Gastroesophageal sphincter (tissue), 4 donors: ENCODE results near the gene GSTO1. TPM values are rescaled to one million over a fixed set of nuclear protein-coding genes. Genes with fewer than 3 reads are reported as not detected.
A peak's percentile ranks its signal among the peaks of the same experiment; 100 is the strongest.

ENCODE experiments used
- ATAC-seq: fragments of 150-250 bp; one replicate; pipeline ENCODE4 v1.9.1; 2016; ENCODE audit warnings: mild to moderate bottlenecking, moderate library complexity
- H3K27ac ChIP-seq, 4 donors: fragments of 200-600 bp; sonication (generic) in 3 of 4; 1 replicate in 3 of 4; 2 replicates in 1 of 4; pipeline ENCODE4 v1.5.1; 2016 to 2019
- H3K27me3 ChIP-seq: fragments of 200-600 bp; sonication (generic); one replicate; pipeline ENCODE4 v1.5.1; 2019
- H3K36me3 ChIP-seq, 2 donors: fragments of 200-600 bp; sonication (generic); one replicate each; pipeline ENCODE4 v1.5.1; 2019; ENCODE audit warnings: control low read depth in 1 of 2
- H3K4me1 ChIP-seq, 3 donors: fragments of 200-600 bp; sonication (generic); 1 replicate in 2 of 3; 2 replicates in 1 of 3; pipeline ENCODE4 v1.5.1; 2016 to 2019; ENCODE audit warnings: control low read depth in 2 of 3
- H3K4me3 ChIP-seq, 2 donors: fragments of 200-600 bp; sonication (generic); one replicate each; pipeline ENCODE4 v1.5.1; 2019; ENCODE audit warnings: mild to moderate bottlenecking in 1 of 2, moderate library complexity in 1 of 2
- H3K9me3 ChIP-seq, 3 donors: fragments of 200-600 bp; sonication (generic); one replicate each; pipeline ENCODE4 v1.5.1; 2017 to 2019; ENCODE audit warnings: control low read depth in 2 of 3
- CTCF ChIP-seq, 4 experiments: fragments of 200-600 bp in 2 of 4; fragments of 450-650 bp in 2 of 4; sonication (generic) in 1 of 4; IDR thresholded peaks; one replicate each; pipeline ENCODE4 v1.5.1; 2017 to 2019; ENCODE audit warnings: antibody characterized with exemption in 4 of 4, mild to moderate bottlenecking in 2 of 4, moderate library complexity in 2 of 4
- EP300 ChIP-seq: sonication (generic); formaldehyde crosslinking; IDR thresholded peaks from one replicate; pipeline ENCODE4 v1.6.1; 2017; ENCODE audit warnings: antibody characterized with exemption, mild to moderate bottlenecking
- POLR2A ChIP-seq, 2 donors: fragments of 450-650 bp; IDR thresholded peaks; one replicate each; pipeline ENCODE4 v1.6.1; 2017; ENCODE audit warnings: antibody characterized with exemption in 2 of 2, mild to moderate bottlenecking in 2 of 2, moderate library complexity in 1 of 2
- POLR2AphosphoS5 ChIP-seq: sonication (generic); formaldehyde crosslinking; IDR thresholded peaks from one replicate; pipeline ENCODE4 v1.6.1; 2017; ENCODE audit warnings: antibody characterized with exemption
- WGBS, 2 donors: methylation state at CpG; one replicate each; pipeline ENCODE4 v1.1.5; 2018; ENCODE audit warnings: low coverage in 1 of 2; 5-methylcytosine and 5-hydroxymethylcytosine counted together
- total RNA-seq, 4 donors: library from RNA; depleted of rRNA; stranded (reverse); fragments of >200 nt; gene quantifications; one replicate each; pipeline ENCODE4 v1.1.0, GENCODE V29; 2016

The GSTO1 gene
- total RNA-seq, 4 donors from 2014 or later, result 124 to 153 (median 149) TPM

GRCh38 chr10:104293011-104293410 is 38.3 kb downstream of the GSTO1 start:
- no peak for ATAC-seq
- no peaks in the 10 kb centered on the region for H3K36me3 ChIP-seq
- H3K4me3 ChIP-seq, result no peak overlapping the region
- H3K27me3 ChIP-seq, result no peaks in the 10 kb centered on the region
- WGBS, 2 donors, result 23 to 42% methylated on average over 2 of the region's 2 CpGs
- H3K27ac ChIP-seq, result no peak overlapping the region
- H3K4me1 ChIP-seq, result peaks cover 0 to 44% (median 0%) of the 10 kb centered on the region in 3 donors
- TF ChIP-seq POLR2AphosphoS5 (no peak), CTCF (IDR thresholded peaks at IDR 0.05) (no peak), POLR2A (IDR thresholded peaks at IDR 0.05) (no peak), EP300 (no peak)
- no peaks in the 10 kb centered on the region for H3K9me3 ChIP-seq

GRCh38 chr10:104293781-104294321 is 39.2 kb downstream of the GSTO1 start:
- no peak overlapping the region for H3K27ac ChIP-seq
- H3K4me3 ChIP-seq, result no peak overlapping the region
- no peaks in the 10 kb centered on the region for H3K36me3 ChIP-seq
- no peaks in the 10 kb centered on the region for H3K27me3 ChIP-seq
- ATAC-seq, result no peak
- TF ChIP-seq POLR2A (IDR thresholded peaks at IDR 0.05) (no peak), EP300 (no peak), CTCF (IDR thresholded peaks at IDR 0.05) (no peak)
- peaks cover 0 to 53% (median under 1%) of the 10 kb centered on the region in 3 donors for H3K4me1 ChIP-seq
- H3K9me3 ChIP-seq, result no peaks in the 10 kb centered on the region
- 84% methylated on average over 4 of the region's 5 CpGs; no CpG with 5 or more reads in 1 of the 2 donors for WGBS, 2 donors

- Histone ChIP-seq H3K4me3 (no peak overlapping the region), H3K9me3 (no peaks in the 10 kb centered on the region), H3K4me1 (peaks cover 3 to 70% (median 22%) of the 10 kb centered on the region in 3 donors), H3K27me3 (no peaks in the 10 kb centered on the region), H3K36me3 (no peaks in the 10 kb centered on the region), H3K27ac (peak overlapping the region in 3 of 4 donors; percentile 44 to 95 (median 61))
- WGBS, 2 donors, result no CpG with 5 or more reads among the region's 10 CpGs
- no peak for ATAC-seq
- TF ChIP-seq POLR2AphosphoS5 (no peak), CTCF (IDR thresholded peaks at IDR 0.05) (no peak), POLR2A (IDR thresholded peaks at IDR 0.05) (no peak), EP300 (no peak)
These were observed 42.2 kb downstream of the GSTO1 start for GRCh38 chr10:104296687-104297436.

DNA sequence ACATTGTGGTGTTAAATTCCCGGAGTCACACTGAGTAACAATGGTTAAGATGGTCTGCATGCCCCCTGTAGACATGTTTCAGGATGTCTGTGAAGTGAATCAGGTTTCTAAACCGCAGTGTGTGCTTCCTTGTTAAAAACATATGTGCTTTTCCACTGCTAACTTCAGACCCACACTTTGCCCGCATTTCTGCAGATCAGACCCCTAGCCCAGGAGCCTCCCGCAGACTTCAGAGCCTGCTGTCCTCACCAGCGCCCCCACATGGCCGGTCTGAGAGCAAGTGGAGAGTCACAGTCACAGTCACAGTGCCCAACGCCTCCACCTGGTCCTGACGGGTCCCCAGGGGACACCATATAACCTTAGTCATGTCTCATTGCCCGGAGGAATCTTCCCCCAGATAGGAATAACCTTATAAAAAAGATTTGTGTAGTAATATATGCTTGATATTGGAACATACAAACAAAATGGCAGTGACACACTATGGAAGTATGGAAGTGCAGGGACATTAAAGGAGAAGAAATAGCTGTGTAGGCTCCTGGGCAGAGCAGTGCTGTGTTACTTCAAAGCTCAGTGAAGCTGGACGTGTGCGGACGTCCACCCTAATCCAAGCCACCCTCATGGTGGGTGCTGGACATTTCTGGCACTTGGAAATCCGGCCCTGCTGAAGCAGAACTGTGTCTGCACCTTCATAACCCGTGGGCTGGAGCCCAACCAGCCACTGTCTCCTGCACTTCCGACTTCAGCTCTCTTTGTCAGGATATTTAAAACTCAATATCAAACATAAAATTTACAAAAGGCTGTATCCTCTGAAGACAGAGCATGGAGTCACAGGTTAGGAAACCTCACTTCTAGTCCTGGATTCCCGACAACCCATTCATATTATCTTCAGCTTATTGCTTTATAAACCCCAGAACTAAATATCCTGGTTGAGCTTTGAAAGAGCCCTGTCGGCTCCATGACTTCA is 43.3 kb downstream of the GSTO1 start:
- no peak for TF ChIP-seq EP300
- peak in 2 of 4 experiments; percentile 22 to 37 for TF ChIP-seq CTCF (IDR thresholded peaks at IDR 0.05)
- no peaks in the 10 kb centered on the region for H3K9me3 ChIP-seq
- WGBS, 2 donors, result 55 to 64% methylated on average over 8 to 11 of the region's 17 CpGs
- no peak overlapping the region for H3K4me3 ChIP-seq
- ATAC-seq, result no peak
- H3K27me3 ChIP-seq, result no peaks in the 10 kb centered on the region
- H3K27ac ChIP-seq, result peak overlapping the region in 3 of 4 donors; percentile 61 to 95 (median 89)
- H3K36me3 ChIP-seq, result no peaks in the 10 kb centered on the region
- H3K4me1 ChIP-seq, result peaks cover 3 to 70% (median 22%) of the 10 kb centered on the region in 3 donors
